Esophagus squamous epithelium (tissue), 5 donors: ENCODE measurements around the gene MAGT1. TPM values are rescaled to one million over a fixed set of nuclear protein-coding genes. Genes with fewer than 3 reads are reported as not detected.

Experiments
- DNase-seq: peaks from one replicate; lab custom pipeline; 2025; lab: John Stamatoyannopoulos, UW
- H3K27ac ChIP-seq, 4 donors: fragments of 200-600 bp; sonication (generic); one replicate each; pipeline ENCODE4 v1.5.1; 2016 to 2019; ENCODE audit warnings: mild to moderate bottlenecking in 1 of 4
- H3K27me3 ChIP-seq, 4 donors: fragments of 200-600 bp; sonication (generic); 1 replicate in 3 of 4; 2 replicates in 1 of 4; pipeline versions ENCODE4 v1.5.1 to v1.6.0; 2017 to 2021; ENCODE audit warnings: antibody characterized with exemption in 1 of 4
- H3K36me3 ChIP-seq, 3 donors: fragments of 200-600 bp; sonication (generic); one replicate each; pipeline ENCODE4 v1.5.1; 2016 to 2019
- H3K4me1 ChIP-seq, 3 donors: fragments of 200-600 bp; sonication (generic); one replicate each; pipeline ENCODE4 v1.5.1; 2017 to 2019
- H3K4me3 ChIP-seq, 4 donors: fragments of 200-600 bp; sonication (generic); 1 replicate in 3 of 4; 2 replicates in 1 of 4; pipeline ENCODE4 v1.5.1; 2016 to 2019; ENCODE audit warnings: mild to moderate bottlenecking in 2 of 4, moderate library complexity in 1 of 4
- H3K9me3 ChIP-seq, 3 donors: fragments of 200-600 bp; sonication (generic); one replicate each; pipeline ENCODE4 v1.5.1; 2016 to 2019
- POLR2A ChIP-seq, 4 donors: fragments of 450-650 bp; IDR thresholded peaks; one replicate each; pipeline ENCODE4 v1.6.1; 2017; ENCODE audit warnings: antibody characterized with exemption in 4 of 4, mild to moderate bottlenecking in 4 of 4, moderate library complexity in 3 of 4
- WGBS, 2 donors: methylation state at CpG; one replicate each; pipeline ENCODE4 v1.1.5; 2018; 5-methylcytosine and 5-hydroxymethylcytosine counted together
- intact Hi-C: fragments of 100-400 bp; cut with DNase I; formaldehyde crosslinking; loops from one replicate; pipeline ENCODE4 v1.15.0; 2022
- small RNA-seq, 4 donors: library from RNA; depleted of rRNA; stranded (forward); fragments of <200 nt; gene quantifications; one replicate each; pipeline ENCODE3, GENCODE V24; 2016
- total RNA-seq, 4 donors: library from RNA; depleted of rRNA; stranded (reverse); fragments of >200 nt; gene quantifications; one replicate each; pipeline ENCODE4 v1.1.0, GENCODE V29; 2016
- TF ChIP-seq, protein P1 (sequence below), 6 experiments: fragments of 450-650 bp in 4 of 6; fragments of 200-600 bp in 2 of 6; sonication (generic) in 2 of 6; IDR thresholded peaks; one replicate each; pipeline ENCODE4 v1.5.1; 2016 to 2019; ENCODE audit warnings: antibody characterized with exemption in 6 of 6, mild to moderate bottlenecking in 4 of 6, moderate library complexity in 4 of 6
- donor health status: DM: yes; HTN: yes; CAD: no.

The MAGT1 gene
- total RNA-seq, 4 donors from 2014 or later: 31.0 to 51.2 (median 38.4) TPM

DNA sequence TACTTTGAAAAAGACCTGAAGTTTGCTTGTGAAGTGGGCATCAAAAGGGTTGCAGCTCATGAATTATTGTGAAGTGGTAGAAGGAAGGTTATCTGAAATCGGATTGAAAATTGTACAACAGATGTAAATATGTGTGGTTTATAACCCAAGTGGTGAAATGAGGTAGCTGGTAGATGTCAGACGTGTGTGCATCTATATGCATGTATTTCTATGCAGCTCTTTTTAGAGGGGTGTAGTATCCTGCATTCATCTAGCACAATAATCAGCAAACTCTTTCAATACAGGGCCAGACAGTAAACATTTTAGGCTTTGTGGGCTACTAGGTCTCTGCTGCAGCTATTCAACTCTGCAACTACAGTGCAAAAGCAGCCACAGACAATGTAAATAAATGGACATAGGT lies 118.6 kb downstream of the MAGT1 start:
- no peaks in the 10 kb centered on the region for H3K4me1 ChIP-seq
- no peaks in the 10 kb centered on the region for H3K9me3 ChIP-seq
- TF ChIP-seq, protein P1, sequence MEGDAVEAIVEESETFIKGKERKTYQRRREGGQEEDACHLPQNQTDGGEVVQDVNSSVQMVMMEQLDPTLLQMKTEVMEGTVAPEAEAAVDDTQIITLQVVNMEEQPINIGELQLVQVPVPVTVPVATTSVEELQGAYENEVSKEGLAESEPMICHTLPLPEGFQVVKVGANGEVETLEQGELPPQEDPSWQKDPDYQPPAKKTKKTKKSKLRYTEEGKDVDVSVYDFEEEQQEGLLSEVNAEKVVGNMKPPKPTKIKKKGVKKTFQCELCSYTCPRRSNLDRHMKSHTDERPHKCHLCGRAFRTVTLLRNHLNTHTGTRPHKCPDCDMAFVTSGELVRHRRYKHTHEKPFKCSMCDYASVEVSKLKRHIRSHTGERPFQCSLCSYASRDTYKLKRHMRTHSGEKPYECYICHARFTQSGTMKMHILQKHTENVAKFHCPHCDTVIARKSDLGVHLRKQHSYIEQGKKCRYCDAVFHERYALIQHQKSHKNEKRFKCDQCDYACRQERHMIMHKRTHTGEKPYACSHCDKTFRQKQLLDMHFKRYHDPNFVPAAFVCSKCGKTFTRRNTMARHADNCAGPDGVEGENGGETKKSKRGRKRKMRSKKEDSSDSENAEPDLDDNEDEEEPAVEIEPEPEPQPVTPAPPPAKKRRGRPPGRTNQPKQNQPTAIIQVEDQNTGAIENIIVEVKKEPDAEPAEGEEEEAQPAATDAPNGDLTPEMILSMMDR (IDR thresholded peaks at IDR 0.05): no peak
- no peak for TF ChIP-seq POLR2A (IDR thresholded peaks at IDR 0.05)
- intact Hi-C loops: no loop called here
- H3K27ac ChIP-seq: no peak overlapping the region
- no peaks in the 10 kb centered on the region for H3K27me3 ChIP-seq
- H3K36me3 ChIP-seq: no peaks in the 10 kb centered on the region
- DNase-seq: no peak
- no peak overlapping the region for H3K4me3 ChIP-seq
- 25 to 44% methylated on average over 2 of the region's 2 CpGs for WGBS, 2 donors

Small RNAs within 50 kb of the gene (small RNA-seq; reads per million reads assigned to genes)
- gene RN7SL460P (0 reads per million in 4 donors), gene RNU6-854P (0 reads per million in 4 donors)

Other genes with a start within 250 kb of the MAGT1 start
- 10 to 100 TPM; 28.7 to 96.5 (median 36.9) TPM for gene ATRX, start 109.2 kb downstream of the MAGT1 start, total RNA-seq
- 100 to 1,000 TPM; 557 to 908 (median 740) TPM for gene COX7B, start 4.0 kb upstream of the MAGT1 start, total RNA-seq
- 10 to 100 TPM in 3 of 4 donors, 1 to 10 TPM in 1; 9.4 to 14.7 (median 11.1) TPM for gene ATP7A, start 15.3 kb upstream of the MAGT1 start, total RNA-seq
- not detected for gene PGAM4, start 74.2 kb upstream of the MAGT1 start, total RNA-seq
- 100 to 1,000 TPM; 179 to 377 (median 336) TPM for gene PGK1, start 208.8 kb upstream of the MAGT1 start, total RNA-seq
- 10 to 100 TPM in 3 of 4 donors, 1 to 10 TPM in 1; 6.6 to 25.2 (median 16.5) TPM for gene TAF9B, start 244.2 kb upstream of the MAGT1 start, total RNA-seq